ENCODE data around the gene NTRK1. TPM values are rescaled to one million over a fixed set of nuclear protein-coding genes. Genes with fewer than 3 reads are reported as not detected.

Gene NTRK1
- total RNA-seq, 1 experiment from 2014 or later = not detected

DNA sequence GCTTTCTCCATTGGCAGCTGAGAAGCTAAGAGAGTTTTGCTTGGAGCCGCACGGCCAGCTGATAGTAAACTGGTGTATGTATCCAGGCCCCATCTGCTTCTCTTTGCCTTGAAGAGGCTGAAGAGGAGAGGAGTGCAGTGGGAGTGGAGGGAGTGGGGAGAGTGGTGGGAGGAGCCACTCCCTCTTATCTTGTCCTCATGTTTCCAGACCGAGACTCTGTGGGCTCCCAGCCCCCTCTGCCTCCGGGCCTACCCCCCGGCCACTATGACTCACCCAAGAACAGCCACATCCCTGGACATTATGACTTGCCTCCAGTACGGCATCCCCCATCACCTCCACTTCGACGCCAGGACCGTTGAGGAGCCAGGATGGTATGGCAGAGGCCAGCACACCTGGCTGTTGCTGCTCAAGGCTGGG lies 53.8 kb downstream of the NTRK1 start:
- no peak overlapping the region for H3K4me2 ChIP-seq
- peaks cover 9% of the 10 kb centered on the region; the same call in 1 of the 2 replicates for H3F3A ChIP-seq (ENCODE audit: insufficient read depth, low read depth)
- no peak overlapping the region for H3K4me3 ChIP-seq
- H4K20me1 ChIP-seq (ENCODE audit: insufficient read depth) = no peaks in the 10 kb centered on the region
- ChIA-PET CTCF (interaction anchor here (0.6 kb wide), 1 partner anchor 146 kb away, joined by 3 read pairs; no protein-coding TSS in a partner anchor), POLR2A (ENCODE audit: unreplicated experiment) (no interaction called here)
- intact Hi-C loops (cut with micrococcal nuclease; ENCODE audit: unreplicated experiment) = no loop called here
- H3K9me2 ChIP-seq (ENCODE audit: insufficient read depth) = no peaks in the 10 kb centered on the region
- no peak for DNase-seq
- 0 out of 2 replicates have a peak, but pooled peaks cover 5% of the 10 kb centered on the region for H3K4me1 ChIP-seq (replicated peaks; ENCODE audit: insufficient read depth)
- TF ChIP-seq EZH2 (IDR thresholded peaks at IDR 0.05; ENCODE audit: low read depth) = no peak
- TF ChIP-seq, protein P1, sequence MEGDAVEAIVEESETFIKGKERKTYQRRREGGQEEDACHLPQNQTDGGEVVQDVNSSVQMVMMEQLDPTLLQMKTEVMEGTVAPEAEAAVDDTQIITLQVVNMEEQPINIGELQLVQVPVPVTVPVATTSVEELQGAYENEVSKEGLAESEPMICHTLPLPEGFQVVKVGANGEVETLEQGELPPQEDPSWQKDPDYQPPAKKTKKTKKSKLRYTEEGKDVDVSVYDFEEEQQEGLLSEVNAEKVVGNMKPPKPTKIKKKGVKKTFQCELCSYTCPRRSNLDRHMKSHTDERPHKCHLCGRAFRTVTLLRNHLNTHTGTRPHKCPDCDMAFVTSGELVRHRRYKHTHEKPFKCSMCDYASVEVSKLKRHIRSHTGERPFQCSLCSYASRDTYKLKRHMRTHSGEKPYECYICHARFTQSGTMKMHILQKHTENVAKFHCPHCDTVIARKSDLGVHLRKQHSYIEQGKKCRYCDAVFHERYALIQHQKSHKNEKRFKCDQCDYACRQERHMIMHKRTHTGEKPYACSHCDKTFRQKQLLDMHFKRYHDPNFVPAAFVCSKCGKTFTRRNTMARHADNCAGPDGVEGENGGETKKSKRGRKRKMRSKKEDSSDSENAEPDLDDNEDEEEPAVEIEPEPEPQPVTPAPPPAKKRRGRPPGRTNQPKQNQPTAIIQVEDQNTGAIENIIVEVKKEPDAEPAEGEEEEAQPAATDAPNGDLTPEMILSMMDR (conservative IDR thresholded peaks at IDR 0.05) = no peak
- H3K27ac ChIP-seq = no peak overlapping the region
- no peaks in the 10 kb centered on the region for H3K79me2 ChIP-seq (ENCODE audit: low read depth)
- no peaks in the 10 kb centered on the region for H3K9me3 ChIP-seq (ENCODE audit: insufficient read depth, low read depth)
- H3K36me3 ChIP-seq (ENCODE audit: low read depth) = no peaks in the 10 kb centered on the region
- H2AFZ ChIP-seq = no peak overlapping the region
- no peaks in the 10 kb centered on the region for H3K27me3 ChIP-seq (ENCODE audit: insufficient read depth, low read depth)
- no TSS peak for BruUV-seq (replicated peaks)

DNA sequence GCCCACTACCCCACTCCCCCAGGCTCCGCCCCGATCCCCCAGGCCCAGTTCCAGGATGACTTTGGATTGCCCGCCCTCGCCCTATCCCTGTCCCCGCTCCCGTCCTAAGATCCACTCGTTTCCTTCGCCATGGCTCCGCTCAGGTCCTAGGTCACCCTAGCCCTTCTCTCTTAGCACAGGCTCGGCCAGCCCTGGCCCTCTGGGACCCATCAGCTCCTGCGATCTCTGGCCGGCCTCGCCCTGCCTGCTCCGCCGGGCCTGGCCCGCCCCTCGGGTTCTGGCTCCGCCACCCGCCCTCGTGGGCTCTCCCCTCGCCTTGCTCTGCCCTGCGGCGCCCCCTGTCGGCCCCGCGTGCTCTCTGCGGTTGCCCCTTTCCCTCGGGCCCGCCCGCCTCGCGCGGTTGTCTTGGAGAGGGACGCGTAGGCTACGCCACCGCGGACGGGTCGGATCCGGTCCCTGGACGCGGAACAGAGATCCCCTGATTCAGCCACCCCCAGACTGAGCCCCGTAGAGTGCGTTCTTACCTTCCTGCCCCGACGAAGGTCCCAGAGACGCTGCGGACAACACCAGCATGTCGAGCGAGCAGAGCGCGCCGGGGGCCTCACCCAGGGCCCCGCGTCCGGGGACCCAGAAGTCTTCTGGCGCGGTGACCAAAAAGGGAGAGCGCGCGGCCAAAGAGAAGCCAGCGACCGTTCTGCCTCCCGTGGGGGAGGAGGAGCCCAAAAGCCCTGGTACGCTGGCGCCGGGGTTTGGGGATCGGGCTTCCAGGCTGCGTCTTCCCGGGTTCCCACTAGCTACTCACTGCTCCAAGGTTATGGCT lies 59.8 kb downstream of the NTRK1 start, which contains the start of gene LRRC71:
Gene LRRC71, plus strand, starts transcription at position 400 of the 820 bp plus-strand sequence. Its CDS starts 172 bp downstream, at position 572.
- H3K9me3 ChIP-seq (ENCODE audit: insufficient read depth, low read depth) = no peaks in the 10 kb centered on the region
- H3K27ac ChIP-seq = no peak within 1 kb of the TSS
- ChIA-PET CTCF (interaction anchor here (0.6 to 1.2 kb wide), 3 partner anchors 28 to 236 kb away, joined by 3 to 8 read pairs (median 3); no protein-coding TSS in a partner anchor), POLR2A (ENCODE audit: unreplicated experiment) (interaction anchor here (0.5 kb wide), 1 partner anchor 192 kb away, joined by 9 read pairs; the partner anchor contains the start of gene METTL25B)
- no peaks in the 10 kb centered on the region for H4K20me1 ChIP-seq (ENCODE audit: insufficient read depth)
- no peaks in the 10 kb centered on the region for H3K9me2 ChIP-seq (ENCODE audit: insufficient read depth)
- H3K4me3 ChIP-seq = no peak within 1 kb of the TSS
- no peak for TF ChIP-seq EZH2 (IDR thresholded peaks at IDR 0.05; ENCODE audit: low read depth)
- TF ChIP-seq, protein P1 (conservative IDR thresholded peaks at IDR 0.05) = peak; percentile 39
- 0 out of 2 replicates have a peak, but pooled peaks cover 4% of the 10 kb centered on the region for H3K27me3 ChIP-seq (ENCODE audit: insufficient read depth, low read depth)
- no peaks in the 10 kb centered on the region for H3K36me3 ChIP-seq (ENCODE audit: low read depth)
- no peaks in the 10 kb centered on the region for H3K79me2 ChIP-seq (ENCODE audit: low read depth)
- no peak within 1 kb of the TSS for H2AFZ ChIP-seq
- BruUV-seq (replicated peaks) = no TSS peak
- DNase-seq = peak in 1 of 2 experiments; percentile 69
- peaks cover 21% of the 10 kb centered on the region; the same call in 1 of the 2 replicates for H3K4me1 ChIP-seq (replicated peaks; ENCODE audit: insufficient read depth)
- H3K4me2 ChIP-seq = no peak within 1 kb of the TSS
- intact Hi-C loops (cut with micrococcal nuclease; ENCODE audit: unreplicated experiment) = loop anchor here (1.0 to 10.0 kb wide), 3 partner anchors 28 to 296 kb away; no protein-coding TSS in a partner anchor
- H3F3A ChIP-seq (ENCODE audit: insufficient read depth, low read depth) = peaks cover 26% of the 10 kb centered on the region; the same call in 1 of the 2 replicates

DNA sequence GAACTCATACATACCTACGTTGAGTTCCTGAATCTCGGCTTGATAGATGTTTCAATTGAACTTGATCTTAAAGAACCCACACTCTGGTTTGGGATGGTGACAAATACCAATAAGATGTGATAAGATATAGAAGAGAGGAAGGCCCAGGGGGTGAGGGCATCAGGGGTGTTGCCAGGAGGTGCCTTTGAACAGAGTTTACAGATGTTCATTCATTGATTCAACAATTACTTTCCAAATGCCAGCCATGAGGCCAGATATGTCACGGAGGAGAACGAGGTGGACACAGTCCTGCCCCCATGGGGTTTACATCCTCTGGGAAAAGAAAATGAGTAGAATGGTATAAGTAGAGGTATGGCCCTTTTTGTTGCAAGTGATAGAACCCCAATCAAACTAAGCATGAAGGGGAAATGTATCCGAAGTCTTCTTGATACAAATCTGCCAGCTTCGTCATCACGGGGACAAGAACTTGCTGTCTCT lies 60.4 kb downstream of the NTRK1 start:
- Histone ChIP-seq H3K9me2 (ENCODE audit: insufficient read depth) (no peaks in the 10 kb centered on the region), H3K27me3 (ENCODE audit: insufficient read depth, low read depth) (0 out of 2 replicates have a peak, but pooled peaks cover 4% of the 10 kb centered on the region), H3K9me3 (ENCODE audit: insufficient read depth, low read depth) (no peaks in the 10 kb centered on the region), H2AFZ (no peak overlapping the region), H3K36me3 (ENCODE audit: low read depth) (no peaks in the 10 kb centered on the region), H4K20me1 (ENCODE audit: insufficient read depth) (no peaks in the 10 kb centered on the region), H3K4me2 (no peak overlapping the region), H3K79me2 (ENCODE audit: low read depth) (no peaks in the 10 kb centered on the region), H3K4me3 (no peak overlapping the region), H3F3A (ENCODE audit: insufficient read depth, low read depth) (peaks cover 32% of the 10 kb centered on the region), H3K27ac (no peak overlapping the region), H3K4me1 (replicated peaks; ENCODE audit: insufficient read depth) (peaks cover 28% of the 10 kb centered on the region)
- intact Hi-C loops (cut with micrococcal nuclease; ENCODE audit: unreplicated experiment) = loop anchor here (10.0 kb wide), 2 partner anchors 234 to 296 kb away; no protein-coding TSS in a partner anchor
- POLR2A ChIA-PET (ENCODE audit: unreplicated experiment) = no interaction called here
- CTCF ChIA-PET = interaction anchor here (1.2 kb wide), 1 partner anchor 236 kb away, joined by 3 read pairs; no protein-coding TSS in a partner anchor
- TF ChIP-seq, protein P1 (conservative IDR thresholded peaks at IDR 0.05) = no peak
- no peak for TF ChIP-seq EZH2 (IDR thresholded peaks at IDR 0.05; ENCODE audit: low read depth)
- no TSS peak for BruUV-seq (replicated peaks)
- DNase-seq = no peak

All from PC-9 (cell line).